IMR-90 (cell line): ENCODE data around the gene MTHFSD. TPM values are rescaled to one million over a fixed set of nuclear protein-coding genes. Genes with fewer than 3 reads are reported as not detected.

ENCODE experiments used
- ATAC-seq: fragments of 200-7000 bp; cut with Tn5 transposase; 2 replicates; pipeline ENCODE4 v1.9.1; 2020; ENCODE audit warnings: low read depth, mild to moderate bottlenecking, moderate library complexity
- BruUV-seq: library from RNA; stranded (reverse); fragments of 400-500 nt; replicated peaks from 2 replicates; lab custom pipeline; 2021; lab: Mats Ljungman, UMichigan
- CTCF ChIA-PET: fragments of 300-600 bp; formaldehyde crosslinking; extraction: SDS; loops from one replicate; lab custom pipeline; 2021; ENCODE audit warnings: antibody characterized with exemption; lab: Yijun Ruan, JAX
- POLR2A ChIA-PET: fragments of 300-600 bp; sonication (Branson Sonifier 250); formaldehyde crosslinking; loops from one replicate; lab custom pipeline; 2022; ENCODE audit warnings: antibody characterized with exemption; ENCODE audit not compliant: unreplicated experiment; lab: Charles Lee
- DNase-seq: peaks from one replicate; pipeline ENCODE4 v3.0.0; 2013
- H2AFZ ChIP-seq: replicated peaks from 2 replicates; pipeline ENCODE3; 2013; ENCODE audit warnings: low read length, mild to moderate bottlenecking; ENCODE audit not compliant: poor library complexity
- H2AK5ac ChIP-seq: 2 replicates; pipeline ENCODE4 v1.6.1; 2013; ENCODE audit warnings: low read depth, low read length, inconsistent platforms
- H2AK9ac ChIP-seq: replicated peaks from 2 replicates; pipeline ENCODE3; 2013; ENCODE audit warnings: mild to moderate bottlenecking, low read depth, low read length, moderate library complexity; ENCODE audit not compliant: poor library complexity
- H2BK120ac ChIP-seq: 2 replicates; pipeline ENCODE4 v1.6.1; 2013; ENCODE audit warnings: low read depth, low read length, inconsistent platforms
- H2BK15ac ChIP-seq: 3 replicates; pipeline ENCODE4 v1.6.1; 2013; ENCODE audit warnings: low read depth, low read length, inconsistent platforms
- H2BK20ac ChIP-seq: 2 replicates; pipeline ENCODE4 v1.6.1; 2013; ENCODE audit warnings: low read depth, mild to moderate bottlenecking, inconsistent platforms, low read length, moderate library complexity
- H2BK5ac ChIP-seq: 2 replicates; pipeline ENCODE4 v1.6.1; 2013; ENCODE audit warnings: mild to moderate bottlenecking, low read depth, low read length, inconsistent platforms; ENCODE audit not compliant: poor library complexity, severe bottlenecking
- H3K14ac ChIP-seq: replicated peaks from 2 replicates; pipeline ENCODE4 v1.6.1; 2013; ENCODE audit warnings: low read depth, low read length, inconsistent platforms
- H3K18ac ChIP-seq: 2 replicates; pipeline ENCODE4 v1.6.1; 2013; ENCODE audit warnings: low read depth, low read length, control low read depth
- H3K23ac ChIP-seq: 2 replicates; pipeline ENCODE4 v1.6.1; 2013; ENCODE audit warnings: low read depth, low read length, inconsistent platforms
- H3K27ac ChIP-seq: 2 replicates; pipeline ENCODE4 v1.5.1; 2013; ENCODE audit warnings: mild to moderate bottlenecking, control low read depth, low read length; ENCODE audit not compliant: insufficient read depth
- H3K27me3 ChIP-seq: 2 replicates; pipeline ENCODE4 v1.6.1; 2013; ENCODE audit warnings: low read length; ENCODE audit not compliant: control insufficient read depth, insufficient read depth
- H3K36me3 ChIP-seq: 2 replicates; pipeline ENCODE4 v1.6.1; 2013; ENCODE audit warnings: low read length, mixed read lengths; ENCODE audit not compliant: control insufficient read depth, insufficient read depth
- H3K4ac ChIP-seq: 2 replicates; pipeline ENCODE4 v1.6.1; 2013; ENCODE audit warnings: low read depth, low read length, inconsistent platforms
- H3K4me1 ChIP-seq: 2 replicates; pipeline ENCODE4 v1.6.1; 2013; ENCODE audit warnings: low read length, mixed read lengths; ENCODE audit not compliant: control insufficient read depth, insufficient read depth
- H3K4me2 ChIP-seq: 2 replicates; pipeline ENCODE4 v1.6.1; 2013; ENCODE audit warnings: low read depth, mild to moderate bottlenecking, control low read depth, low read length, moderate library complexity
- H3K4me3 ChIP-seq: 2 replicates; pipeline ENCODE4 v1.5.1; 2013; ENCODE audit warnings: low read depth, mild to moderate bottlenecking, control low read depth, low read length, moderate library complexity; ENCODE audit not compliant: insufficient read depth
- H3K56ac ChIP-seq: 2 replicates; pipeline ENCODE4 v1.6.1; 2013; ENCODE audit warnings: low read length, inconsistent platforms; ENCODE audit not compliant: insufficient read depth; ENCODE audit errors: extremely low read depth
- H3K79me1 ChIP-seq, 2 experiments: 2 replicates each; pipeline ENCODE4 v1.6.1; 2013; ENCODE audit warnings: low read length in 2 of 2, inconsistent platforms in 1 of 2, low read depth in 1 of 2
- H3K9ac ChIP-seq: 2 replicates; pipeline ENCODE4 v1.6.1; 2013; ENCODE audit warnings: low read depth, low read length, control low read depth
- H3K9me1 ChIP-seq: 2 replicates; pipeline ENCODE4 v1.6.1; 2013; ENCODE audit warnings: low read length, inconsistent platforms; ENCODE audit not compliant: insufficient read depth
- H3K9me3 ChIP-seq: 2 replicates; pipeline ENCODE4 v1.6.1; 2013; ENCODE audit warnings: low read length; ENCODE audit not compliant: control insufficient read depth, insufficient read depth
- H4K20me1 ChIP-seq: 2 replicates; pipeline ENCODE4 v1.6.1; 2013; ENCODE audit warnings: low read length, inconsistent platforms; ENCODE audit not compliant: insufficient read depth
- H4K5ac ChIP-seq: 2 replicates; pipeline ENCODE4 v1.6.1; 2013; ENCODE audit warnings: mild to moderate bottlenecking, low read depth, low read length, control low read depth
- H4K8ac ChIP-seq, 2 experiments: 2 replicates each; pipeline ENCODE4 v1.6.1; 2013; ENCODE audit warnings: low read depth in 2 of 2, low read length in 2 of 2, control low read depth in 1 of 2, inconsistent platforms in 1 of 2
- H4K91ac ChIP-seq: 2 replicates; pipeline ENCODE4 v1.6.1; 2013; ENCODE audit warnings: low read depth, low read length, inconsistent platforms; ENCODE audit not compliant: insufficient read depth
- BHLHE40 ChIP-seq: fragments of 150-350 bp; IDR thresholded peaks from 2 replicates; pipeline ENCODE4 v1.6.1; 2016; ENCODE audit warnings: mild to moderate bottlenecking, low read depth, low read length
- CEBPB ChIP-seq: IDR thresholded peaks from 2 replicates; pipeline ENCODE4 v1.6.1; 2012; ENCODE audit warnings: low read depth, low read length, improper control_type of control experiment
- CHD1 ChIP-seq: IDR thresholded peaks from 2 replicates; pipeline ENCODE4 v1.6.1; 2012; ENCODE audit warnings: low read depth, low read length, improper control_type of control experiment
- CTCF ChIP-seq: conservative IDR thresholded peaks from 2 replicates; pipeline ENCODE4 v1.5.1; 2012; ENCODE audit warnings: mild to moderate bottlenecking, low read depth, low read length, improper control_type of control experiment
- FOS ChIP-seq: fragments of 150-350 bp; IDR thresholded peaks from 2 replicates; pipeline ENCODE4 v1.6.1; 2016; ENCODE audit warnings: low read depth, low read length
- MAFK ChIP-seq: IDR thresholded peaks from 2 replicates; pipeline ENCODE4 v1.6.1; 2012; ENCODE audit warnings: low read depth, low read length, improper control_type of control experiment
- MAZ ChIP-seq: IDR thresholded peaks from 2 replicates; pipeline ENCODE4 v1.6.1; 2012; ENCODE audit warnings: low read depth, mild to moderate bottlenecking, low read length, improper control_type of control experiment, moderate library complexity, borderline replicate concordance
- MXI1 ChIP-seq: IDR thresholded peaks from 2 replicates; pipeline ENCODE4 v1.6.1; 2012; ENCODE audit warnings: low read depth, mild to moderate bottlenecking, low read length, moderate library complexity, borderline replicate concordance
- NFE2L2 ChIP-seq: fragments of 150-350 bp; IDR thresholded peaks from 2 replicates; pipeline ENCODE4 v1.6.1; 2016; ENCODE audit warnings: low read depth, mild to moderate bottlenecking, low read length
- RAD21 ChIP-seq: IDR thresholded peaks from 2 replicates; pipeline ENCODE4 v1.6.1; 2012; ENCODE audit warnings: low read length, improper control_type of control experiment
- RCOR1 ChIP-seq: IDR thresholded peaks from 2 replicates; pipeline ENCODE4 v1.6.1; 2012; ENCODE audit warnings: mild to moderate bottlenecking, low read length, improper control_type of control experiment; ENCODE audit not compliant: insufficient replicate concordance
- RFX5 ChIP-seq: IDR thresholded peaks from 2 replicates; pipeline ENCODE4 v1.8.0; 2012; ENCODE audit warnings: low read depth, mild to moderate bottlenecking, low read length, moderate library complexity
- SMC3 ChIP-seq: fragments of 150-350 bp; IDR thresholded peaks from 2 replicates; pipeline ENCODE4 v1.6.1; 2016; ENCODE audit warnings: low read depth, mild to moderate bottlenecking, antibody characterized with exemption, low read length, moderate library complexity
- USF2 ChIP-seq: fragments of 150-350 bp; IDR thresholded peaks from 2 replicates; pipeline ENCODE4 v1.6.1; 2017; ENCODE audit warnings: mild to moderate bottlenecking, antibody characterized with exemption, low read length, low read depth
- WGBS, 2 experiments: methylation state at CpG; one replicate each; pipeline versions ENCODE4 v1.1.5 to v1.1.7; 2013; ENCODE audit warnings: missing lambda C conversion rate in 2 of 2; ENCODE audit not compliant: insufficient read length in 1 of 2; ENCODE audit errors: extremely low coverage in 2 of 2; 5-methylcytosine and 5-hydroxymethylcytosine counted together
- dilution Hi-C: fragments of 300-500 bp; cut with HindIII; formaldehyde crosslinking; loops from one replicate; pipeline ENCODE4 v1.14.3; 2018; ENCODE audit warnings: low sequenced_read_pairs; ENCODE audit not compliant: unreplicated experiment
- in situ Hi-C: fragments of 300-500 bp; cut with MboI; formaldehyde crosslinking; loops from 3 replicates; pipeline ENCODE4 v1.14.3; 2019; ENCODE audit warnings: low sequenced_read_pairs, inconsistent platforms, mixed read lengths
- intact Hi-C: fragments of 100-400 bp; cut with micrococcal nuclease; formaldehyde crosslinking; loops from 2 replicates; pipeline ENCODE4 v1.10.0; 2022
- polyA plus RNA-seq, 3 experiments: library from polyadenylated mRNA; depleted of rRNA; stranded (reverse); fragments of >200 nt; gene quantifications; 2 replicates each; pipeline ENCODE4 v1.2.3, GENCODE V29; 2012; ENCODE audit warnings: low replicate concordance in 1 of 3
- total RNA-seq: library from RNA; depleted of rRNA; stranded (reverse); fragments of >200 nt; gene quantifications from 2 replicates; pipeline ENCODE4 v1.2.3, GENCODE V29; 2012

MTHFSD gene
- total and polyA plus RNA-seq, 2 of the 4 experiments (the other 2 are of a cell fraction): 8.2 to 16.8 TPM

- no TSS peak for BruUV-seq
- peak overlapping the region; percentile 94 for H3K4ac ChIP-seq
- H3K56ac ChIP-seq: peak overlapping the region; percentile 80; the same call in 1 of the 2 replicates
- WGBS, 2 experiments: 84% methylated on average over 7 of the region's 12 CpGs; no CpG with 5 or more reads in 1 of the 2 experiments
- H3K27me3 ChIP-seq: no peaks in the 10 kb centered on the region
- H3K4me2 ChIP-seq: peak overlapping the region; percentile 66; the same call in 1 of the 2 replicates
- peak overlapping the region; percentile 12 for H2AK9ac ChIP-seq
- dilution Hi-C loops: no loop called here
- peaks cover 3% of the 10 kb centered on the region; the same call in 1 of the 2 replicates for H4K20me1 ChIP-seq
- intact Hi-C loops: no loop called here
- no peaks in the 10 kb centered on the region for H3K9me3 ChIP-seq
- H3K4me3 ChIP-seq: no peak overlapping the region
- H2BK20ac ChIP-seq: peak overlapping the region; percentile 94
- DNase-seq: no peak
- H4K5ac ChIP-seq: peak overlapping the region; percentile 71; the same call in 1 of the 2 replicates
- peak overlapping the region; percentile 51; the same call in 2 of the 3 replicates for H2BK15ac ChIP-seq
- H3K27ac ChIP-seq: peak overlapping the region; percentile 1; the same call in 1 of the 2 replicates
- ChIA-PET POLR2A (interaction anchor here (0.6 kb wide), 1 partner anchor 391 kb away, joined by 5 read pairs; no protein-coding TSS in a partner anchor), CTCF (no interaction called here)
- peak overlapping the region; percentile 96 for H3K23ac ChIP-seq
- H4K8ac ChIP-seq: peak overlapping the region; percentile 12 to 91; a peak in 3 of 4 replicates
- H4K91ac ChIP-seq: peak overlapping the region; percentile 89
- peak overlapping the region; percentile 96 for H2BK120ac ChIP-seq
- H2AK5ac ChIP-seq: peak overlapping the region; percentile 85
- H3K79me1 ChIP-seq: peaks cover 31 to 62% of the 10 kb centered on the region in 2 experiments
- peak overlapping the region; percentile 96 for H2BK5ac ChIP-seq
- peak overlapping the region; percentile 85 for H3K14ac ChIP-seq
- H2AFZ ChIP-seq: no peak overlapping the region
- in situ Hi-C loops: loop anchor here (10.0 kb wide), 1 partner anchor 170 kb away; no protein-coding TSS in a partner anchor
- H3K36me3 ChIP-seq: peaks cover 3% of the 10 kb centered on the region; the same call in 1 of the 2 replicates
- peak overlapping the region; percentile 89; the same call in 1 of the 2 replicates for H3K18ac ChIP-seq
- ATAC-seq: no peak
- peaks cover 43% of the 10 kb centered on the region for H3K9me1 ChIP-seq
- H3K9ac ChIP-seq: peak overlapping the region; percentile 17; the same call in 1 of the 2 replicates
- peaks cover 40% of the 10 kb centered on the region for H3K4me1 ChIP-seq
- no peak for TF ChIP-seq MAZ
- no peak for TF ChIP-seq CEBPB
- TF ChIP-seq RFX5: no peak
- TF ChIP-seq BHLHE40: no peak
- no peak for TF ChIP-seq CHD1
- TF ChIP-seq RAD21: no peak
- TF ChIP-seq USF2: no peak
- no peak for TF ChIP-seq MAFK
- no peak for TF ChIP-seq RCOR1
- TF ChIP-seq FOS: no peak
- TF ChIP-seq MXI1: no peak
- TF ChIP-seq SMC3: no peak
- no peak for TF ChIP-seq NFE2L2
- no peak for TF ChIP-seq CTCF
Observed at GRCh38 chr16:86584726-86585721, 30.0 kb upstream of the MTHFSD start.
